A549 (cell line): Measurements from ENCODE around the gene EED. TPM values are rescaled to one million over a fixed set of nuclear protein-coding genes. Genes with fewer than 3 reads are reported as not detected.

Experiments
- ATAC-seq, 2 experiments: fragments of 200-7000 bp in 1 of 2; fragments of >200 bp in 1 of 2; cut with Nextera tagmentation in 1 of 2; cut with Tn5 transposase in 1 of 2; 3 replicates each; pipeline versions ENCODE4 v1.8.0 to v1.9.1; 2018 to 2020; ENCODE audit warnings: mild to moderate bottlenecking in 1 of 2, moderate library complexity in 1 of 2
- CTCF ChIA-PET: fragments of 300-600 bp; sonication (Branson Sonifier 250); formaldehyde crosslinking; extraction: SDS; loops from one replicate; lab custom pipeline; 2021; ENCODE audit warnings: antibody characterized with exemption, inconsistent platforms; lab: Yijun Ruan, JAX
- POLR2A ChIA-PET: fragments of 350-600 bp; formaldehyde crosslinking; extraction: SDS; loops from one replicate; lab custom pipeline; 2021; ENCODE audit warnings: antibody characterized with exemption, inconsistent platforms; lab: Yijun Ruan, JAX
- DNase-seq, 2 experiments: peaks; one replicate each; pipeline versions ENCODE4 v3.0.0 to v3.0.0-alpha.2; 2011 to 2016; ENCODE audit warnings: low read depth in 1 of 2, low spot score in 1 of 2
- FAIRE-seq: peaks from 2 replicates; lab custom pipeline; 2011; peaks lifted over from hg19 to GRCh38; lab: Jason Lieb, UNC
- H3K27ac ChIP-seq, 2 experiments: fragments of >200 bp; sonication (Bioruptor Twin); formaldehyde crosslinking; 3 replicates each; pipeline ENCODE4 v1.5.1; 2016 to 2017
- H3K4me1 ChIP-seq: fragments of >200 bp; sonication (Bioruptor Twin); formaldehyde crosslinking; 3 replicates; pipeline ENCODE4 v1.6.1; 2016
- H3K4me2 ChIP-seq: fragments of >200 bp; sonication (Bioruptor Twin); formaldehyde crosslinking; 3 replicates; pipeline ENCODE4 v1.6.1; 2016
- H3K4me3 ChIP-seq: fragments of >200 bp; sonication (Bioruptor Twin); formaldehyde crosslinking; 3 replicates; pipeline ENCODE4 v1.5.1; 2016
- H3K9me3 ChIP-seq: fragments of >200 bp; sonication (Bioruptor Twin); formaldehyde crosslinking; 3 replicates; pipeline ENCODE4 v1.6.1; 2016
- ATOH8 ChIP-seq: fragments of 250-450 bp; sonication (Bioruptor Pico); IDR thresholded peaks from 2 replicates; pipeline ENCODE4 v1.5.0; 2020; ENCODE audit warnings: low read depth, mild to moderate bottlenecking, moderate library complexity
- BHLHE40 ChIP-seq: IDR thresholded peaks from 2 replicates; pipeline ENCODE4 v1.6.1; 2012; ENCODE audit warnings: low read depth, low read length, inconsistent platforms
- CHD2 ChIP-seq: fragments of 150-350 bp; IDR thresholded peaks from 2 replicates; pipeline ENCODE4 v1.6.1; 2014; ENCODE audit warnings: low read length; ENCODE audit not compliant: partially characterized antibody
- ELK1 ChIP-seq: fragments of 150-350 bp; IDR thresholded peaks from 2 replicates; pipeline ENCODE4 v1.6.1; 2014; ENCODE audit warnings: low read depth, mild to moderate bottlenecking, low read length
- ESRRA ChIP-seq: fragments of 150-350 bp; IDR thresholded peaks from 2 replicates; pipeline ENCODE4 v1.6.1; 2014; ENCODE audit warnings: mild to moderate bottlenecking, low read length, borderline replicate concordance
- HDAC2 ChIP-seq: fragments of 200-600 bp; sonication (generic); IDR thresholded peaks from 2 replicates; pipeline ENCODE4 v1.6.1; 2016
- HEYL ChIP-seq: fragments of 250-450 bp; sonication (Bioruptor Pico); IDR thresholded peaks from 2 replicates; pipeline ENCODE4 v1.8.0; 2021; ENCODE audit warnings: mild to moderate bottlenecking, moderate library complexity
- HMGXB4 ChIP-seq: fragments of 250-450 bp; sonication (Bioruptor Pico); IDR thresholded peaks from 2 replicates; pipeline ENCODE4 v1.5.0; 2021; ENCODE audit warnings: mild to moderate bottlenecking, moderate library complexity, borderline replicate concordance
- JUNB ChIP-seq: fragments of >200 bp; sonication (Bioruptor Twin); formaldehyde crosslinking; IDR thresholded peaks from 2 replicates; pipeline ENCODE4 v1.6.1; 2016
- KDM5A ChIP-seq: fragments of 200-600 bp; sonication (generic); IDR thresholded peaks from 2 replicates; pipeline ENCODE4 v1.6.1; 2016; ENCODE audit warnings: antibody characterized with exemption, mild to moderate bottlenecking
- MAFK ChIP-seq: fragments of 450-650 bp; IDR thresholded peaks from 2 replicates; pipeline ENCODE4 v1.6.1; 2014; ENCODE audit not compliant: partially characterized antibody
- MAX ChIP-seq: IDR thresholded peaks from 2 replicates; pipeline ENCODE4 v1.6.1; 2012
- NFE2L2 ChIP-seq: fragments of 150-350 bp; conservative IDR thresholded peaks from 2 replicates; pipeline ENCODE4 v1.6.1; 2014; ENCODE audit warnings: low read length
- NR3C1 ChIP-seq: fragments of >200 bp; sonication (Bioruptor Twin); formaldehyde crosslinking; IDR thresholded peaks from 3 replicates; pipeline ENCODE4 v1.6.1; 2017
- PHF8 ChIP-seq: fragments of 200-600 bp; sonication (generic); IDR thresholded peaks from 2 replicates; pipeline ENCODE4 v1.6.1; 2016; ENCODE audit warnings: low read depth, mild to moderate bottlenecking, antibody characterized with exemption, moderate library complexity, borderline replicate concordance
- POLR2AphosphoS2 ChIP-seq: conservative IDR thresholded peaks from 2 replicates; pipeline ENCODE4 v1.6.1; 2012; ENCODE audit warnings: low read length, improper control_type of control experiment, inconsistent platforms
- RCOR1 ChIP-seq: fragments of 150-350 bp; IDR thresholded peaks from 2 replicates; pipeline ENCODE4 v1.6.1; 2014; ENCODE audit warnings: antibody characterized with exemption, low read length, low read depth
- SREBF2 ChIP-seq: fragments of 450-650 bp; IDR thresholded peaks from 2 replicates; pipeline ENCODE4 v1.6.1; 2014; ENCODE audit warnings: mild to moderate bottlenecking, moderate library complexity
- ZFP36 ChIP-seq: fragments of 450-650 bp; IDR thresholded peaks from 2 replicates; pipeline ENCODE4 v1.6.1; 2014; ENCODE audit warnings: borderline replicate concordance; ENCODE audit not compliant: partially characterized antibody
- ZSCAN20 ChIP-seq: fragments of 250-450 bp; sonication (Bioruptor Pico); IDR thresholded peaks from 2 replicates; pipeline ENCODE4 v1.8.0; 2022; ENCODE audit warnings: mild to moderate bottlenecking, moderate library complexity
- WGBS: methylation state at CpG from one replicate; pipeline ENCODE4 v1.1.6; 2017; ENCODE audit errors: missing lambda C conversion rate; 5-methylcytosine and 5-hydroxymethylcytosine counted together
- polyA plus RNA-seq, 4 experiments: library from polyadenylated mRNA; depleted of rRNA in 3 of 4; stranded (reverse); fragments of >200 nt; fragmentation: RNase III in 1 of 4; extraction: RNeasy Plus Mini Kit Qiagen cat#74134 plus additional on column Dnase treatment in 1 of 4; gene quantifications; 2 replicates in 3 of 4; 3 replicates in 1 of 4; pipeline ENCODE4 v1.2.3, GENCODE V29; 2011 to 2017
- TF ChIP-seq, protein P1 (sequence below): IDR thresholded peaks from 2 replicates; pipeline ENCODE4 v1.6.1; 2012; ENCODE audit warnings: low read depth, borderline replicate concordance

Gene EED
- polyA plus RNA-seq, 2 of the 4 experiments (the other 2 are of a cell fraction) = 33.0 to 43.6 TPM

GRCh38 chr11:86196085-86196696 is 48.4 kb upstream of the EED start:
- H3K4me3 ChIP-seq = no peak overlapping the region
- H3K4me2 ChIP-seq = no peak overlapping the region
- FAIRE-seq = no peak
- no peak for ATAC-seq
- TF ChIP-seq HMGXB4 (CRISPR knock-in tag) (no peak), KDM5A (no peak), CHD2 (no peak), NR3C1 (no peak), NFE2L2 (no peak), RCOR1 (no peak), BHLHE40 (no peak), JUNB (no peak)
- TF ChIP-seq, protein P1, sequence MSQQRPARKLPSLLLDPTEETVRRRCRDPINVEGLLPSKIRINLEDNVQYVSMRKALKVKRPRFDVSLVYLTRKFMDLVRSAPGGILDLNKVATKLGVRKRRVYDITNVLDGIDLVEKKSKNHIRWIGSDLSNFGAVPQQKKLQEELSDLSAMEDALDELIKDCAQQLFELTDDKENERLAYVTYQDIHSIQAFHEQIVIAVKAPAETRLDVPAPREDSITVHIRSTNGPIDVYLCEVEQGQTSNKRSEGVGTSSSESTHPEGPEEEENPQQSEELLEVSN = no peak
- H3K4me1 ChIP-seq = peaks cover 15% of the 10 kb centered on the region; the same call in 2 of the 3 replicates
- WGBS = 71% methylated on average over 6 of the region's 6 CpGs
- CTCF ChIA-PET = interaction anchor here (0.6 to 6.4 kb wide), 13 partner anchors 9 to 342 kb away, joined by 3 to 79 read pairs (median 3); partner anchors contain the start of gene CCDC83
- POLR2A ChIA-PET = interaction anchor here (0.7 to 1.1 kb wide), 2 partner anchors 49 to 128 kb away, joined by 3 read pairs; no protein-coding TSS in a partner anchor
- no peak for DNase-seq
- no peaks in the 10 kb centered on the region for H3K9me3 ChIP-seq
- no peak overlapping the region for H3K27ac ChIP-seq

- H3K9me3 ChIP-seq = no peaks in the 10 kb centered on the region
- FAIRE-seq (no peak), DNase-seq (no peak), ATAC-seq (no peak)
- WGBS = 69% methylated on average over 3 of the region's 3 CpGs
- CTCF ChIA-PET = interaction anchor here (0.6 to 6.4 kb wide), 5 partner anchors 117 to 342 kb away, joined by 3 to 79 read pairs (median 4); partner anchors contain the start of gene CCDC83
- POLR2A ChIA-PET = no interaction called here
- H3K4me3 ChIP-seq = no peak overlapping the region
- H3K4me2 ChIP-seq = no peak overlapping the region
- no peak for TF ChIP-seq BHLHE40
- no peak for TF ChIP-seq ZFP36
- no peak for TF ChIP-seq POLR2AphosphoS2
- no peak for TF ChIP-seq ELK1
- TF ChIP-seq HDAC2 = no peak
- TF ChIP-seq ATOH8 (CRISPR knock-in tag) = no peak
- TF ChIP-seq KDM5A = no peak
- TF ChIP-seq MAX = no peak
- H3K4me1 ChIP-seq = peaks cover 15% of the 10 kb centered on the region; the same call in 2 of the 3 replicates
- H3K27ac ChIP-seq = no peak overlapping the region
Measured at GRCh38 chr11:86196913-86197312, 47.6 kb upstream of the EED start.

DNA sequence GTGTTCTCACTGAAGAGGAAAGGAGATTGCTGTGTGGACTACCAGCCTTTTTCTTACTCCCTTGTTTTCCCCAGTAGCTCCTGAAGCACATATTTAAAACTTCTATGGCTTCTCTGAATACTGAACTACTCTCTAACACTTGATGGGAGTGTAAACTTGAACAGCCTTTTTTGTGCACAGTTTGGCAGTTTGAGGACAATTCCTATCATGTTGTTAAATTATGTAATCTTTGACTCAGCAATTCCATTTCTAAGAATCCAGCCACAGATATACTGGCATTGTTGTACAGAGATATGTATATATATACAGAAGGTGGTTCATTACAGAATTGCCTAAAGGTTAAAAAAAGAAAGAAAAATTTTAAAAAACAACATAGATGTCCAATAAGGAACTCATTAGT is 47.1 kb upstream of the EED start:
- POLR2A ChIA-PET = no interaction called here
- H3K4me1 ChIP-seq = peaks cover 15% of the 10 kb centered on the region; the same call in 2 of the 3 replicates
- CTCF ChIA-PET = interaction anchor here (1.0 to 6.4 kb wide), 2 partner anchors 117 to 155 kb away, joined by 3 to 79 read pairs; no protein-coding TSS in a partner anchor
- no peak overlapping the region for H3K27ac ChIP-seq
- no peak overlapping the region for H3K4me2 ChIP-seq
- ATAC-seq (no peak), FAIRE-seq (no peak), DNase-seq (no peak)
- H3K4me3 ChIP-seq = no peak overlapping the region
- no peaks in the 10 kb centered on the region for H3K9me3 ChIP-seq
- TF ChIP-seq PHF8 = no peak
- TF ChIP-seq ZSCAN20 = no peak
- no peak for TF ChIP-seq HEYL (CRISPR knock-in tag)
- TF ChIP-seq, protein P1 = no peak
- TF ChIP-seq KDM5A = no peak
- no peak for TF ChIP-seq MAFK
- TF ChIP-seq ESRRA = no peak
- TF ChIP-seq SREBF2 = no peak
